HT1080 (cell line): ENCODE measurements around the gene TWIST2. TPM values are rescaled to one million over a fixed set of nuclear protein-coding genes. Genes with fewer than 3 reads are reported as not detected.

Source experiments
- DNase-seq: peaks from one replicate; pipeline ENCODE4 v3.0.0-alpha.2; 2015; ENCODE audit warnings: low read depth
- total RNA-seq: library from RNA; depleted of rRNA; stranded (reverse); fragments of >200 nt; shearing (Covaris generic); gene quantifications from 2 replicates; pipeline ENCODE4 v1.2.3, GENCODE V29; 2014

The TWIST2 gene
- total RNA-seq, 1 experiment from 2014 or later = 52.1 TPM

- DNase-seq = no peak
Measured at GRCh38 chr2:238950551-238950950, 102.7 kb downstream of the TWIST2 start.

DNA sequence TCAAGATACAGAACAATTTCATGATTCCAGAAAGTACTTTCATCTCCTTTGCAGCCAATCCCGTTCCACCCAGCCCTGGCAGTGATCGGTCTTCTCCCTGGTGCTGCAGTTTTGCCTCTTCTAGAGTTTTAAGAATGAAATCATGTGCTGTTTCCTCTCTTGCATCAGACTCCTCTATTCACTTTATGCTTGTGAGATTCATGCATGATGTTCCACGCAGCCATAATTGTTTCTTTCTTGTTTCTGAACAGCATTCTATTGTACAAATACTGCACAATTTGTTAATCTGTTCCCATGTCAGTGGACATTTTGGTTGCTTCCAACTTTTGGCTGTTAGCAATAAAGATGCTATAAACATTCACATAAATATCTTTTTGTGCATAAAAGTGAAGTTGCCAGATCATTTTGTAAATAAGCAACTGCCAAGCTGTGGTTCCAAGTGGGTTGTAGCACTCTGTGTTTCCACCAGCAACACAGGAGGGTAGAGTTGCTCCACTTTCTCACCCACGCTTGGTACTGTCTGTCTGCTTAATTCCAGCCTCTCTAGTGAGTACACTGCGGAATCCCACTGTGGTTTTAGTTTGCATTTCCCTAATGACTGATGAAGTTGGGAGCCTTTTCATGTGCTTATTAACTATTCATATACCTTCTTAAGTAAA lies 104.5 kb downstream of the TWIST2 start:
- DNase-seq = no peak

DNA sequence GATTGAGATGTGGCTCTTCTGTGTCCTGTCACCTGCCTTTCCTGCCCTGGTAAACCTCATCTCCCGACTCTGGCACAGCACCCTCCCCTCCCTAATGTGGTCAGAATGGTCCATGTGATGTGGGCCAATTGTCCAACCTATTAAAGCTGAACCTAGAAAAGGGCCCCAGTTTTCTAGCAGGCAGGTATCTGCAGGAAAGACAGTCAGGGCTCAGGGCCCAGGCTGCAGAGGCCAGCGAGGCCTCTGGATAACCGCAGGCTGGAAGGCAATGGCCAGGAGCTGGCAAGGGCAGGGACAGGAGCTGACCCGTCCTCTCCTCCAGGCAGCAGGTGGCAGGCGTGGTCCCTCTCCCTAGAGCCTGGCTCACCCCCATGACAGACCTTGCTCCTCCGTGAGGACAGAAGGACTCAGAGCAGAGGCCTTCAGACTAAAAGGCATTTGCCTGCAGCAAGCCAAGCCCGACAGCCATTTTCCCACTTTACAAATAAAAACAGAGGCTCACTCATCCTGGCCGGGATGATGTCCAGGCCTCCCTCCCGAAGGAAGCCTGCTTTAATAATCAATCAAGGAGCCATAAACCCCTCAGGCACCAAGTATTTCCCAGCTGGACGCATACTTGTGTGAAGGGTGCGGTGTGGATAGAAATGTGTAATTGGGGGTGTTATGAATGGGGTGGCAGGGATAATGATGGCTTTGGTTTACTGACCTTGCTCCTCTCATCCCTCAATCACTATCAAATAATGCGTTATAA lies 107.1 kb downstream of the TWIST2 start:
- DNase-seq = no peak

- peak; percentile 46 for DNase-seq
Measured at GRCh38 chr2:238955648-238956531, 108.0 kb downstream of the TWIST2 start.

DNA sequence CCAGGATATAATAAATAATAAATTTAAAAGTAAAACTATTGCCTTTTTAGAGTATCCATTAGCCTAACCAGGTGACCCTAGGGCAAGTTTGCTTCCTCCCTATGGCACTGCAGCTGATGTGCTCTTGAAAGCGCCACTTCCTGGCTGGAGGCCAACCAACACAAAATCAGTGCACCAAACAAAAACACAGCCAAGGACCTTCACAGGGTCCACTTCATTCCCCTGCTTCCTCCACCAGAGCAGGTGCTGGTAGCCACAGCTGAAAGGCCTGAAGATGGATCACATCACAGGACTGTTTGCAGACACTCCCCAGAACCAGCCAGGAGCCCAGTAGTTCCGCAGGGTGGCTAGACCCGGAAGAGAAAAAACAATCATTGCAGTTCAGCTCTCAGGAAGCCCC lies 108.8 kb downstream of the TWIST2 start:
- DNase-seq = no peak
